ENCODE data around the gene HIBCH. TPM values are rescaled to one million over a fixed set of nuclear protein-coding genes. Genes with fewer than 3 reads are reported as not detected.

HIBCH gene
- total and polyA plus RNA-seq, 2 of the 13 experiments (the other 11 are each of a cell fraction or from before 2014, with no cell fraction given), result 18.8 to 49.5 TPM

- TF ChIP-seq SP4 (CRISPR knock-in tag; IDR thresholded peaks at IDR 0.05), result no peak
- no peak for TF ChIP-seq ZNF543 (CRISPR knock-in tag; IDR thresholded peaks at IDR 0.05)
- TF ChIP-seq ATF2 (CRISPR knock-in tag; IDR thresholded peaks at IDR 0.05), result no peak
- TF ChIP-seq ZNF350 (CRISPR knock-in tag; IDR thresholded peaks at IDR 0.05; ENCODE audit: borderline replicate concordance, low read depth), result no peak
- no peak for TF ChIP-seq ZNF740 (CRISPR knock-in tag; IDR thresholded peaks at IDR 0.05)
- peak; percentile 92 for TF ChIP-seq CEBPB (IDR thresholded peaks at IDR 0.05; ENCODE audit: borderline replicate concordance, low read depth, low read length)
- TF ChIP-seq KLF11 (CRISPR knock-in tag; IDR thresholded peaks at IDR 0.05), result no peak
- 0 out of 2 replicates have a peak, but pooled peaks have one; percentile 24 for TF ChIP-seq ZNF501 (CRISPR knock-in tag; IDR thresholded peaks at IDR 0.05)
- no peak for TF ChIP-seq IRF9 (CRISPR knock-in tag; IDR thresholded peaks at IDR 0.05; ENCODE audit: borderline replicate concordance)
- TF ChIP-seq GABPB1 (CRISPR knock-in tag; IDR thresholded peaks at IDR 0.05), result no peak
- TF ChIP-seq ZNF30 (CRISPR knock-in tag; IDR thresholded peaks at IDR 0.05), result no peak
- peak; percentile 23; the same call in 1 of the 2 replicates for TF ChIP-seq ZFX (CRISPR knock-in tag; IDR thresholded peaks at IDR 0.05; ENCODE audit: low read depth)
- TF ChIP-seq ISX (CRISPR knock-in tag; conservative IDR thresholded peaks at IDR 0.05), result no peak
- TF ChIP-seq HOXA3 (CRISPR knock-in tag; IDR thresholded peaks at IDR 0.05), result peak; percentile 26; the same call in 1 of the 2 replicates
- 0 out of 2 replicates have a peak, but pooled peaks have one; percentile 27 for TF ChIP-seq HOMEZ (CRISPR knock-in tag; IDR thresholded peaks at IDR 0.05; ENCODE audit: low read depth)
- 0 out of 2 replicates have a peak, but pooled peaks have one; percentile 44 for TF ChIP-seq ZNF382 (CRISPR knock-in tag; IDR thresholded peaks at IDR 0.05; ENCODE audit: borderline replicate concordance)
- peak; percentile 45; the same call in 1 of the 2 replicates for TF ChIP-seq GATAD2A (CRISPR knock-in tag; IDR thresholded peaks at IDR 0.05)
- 0 out of 2 replicates have a peak, but pooled peaks have one; percentile 40 for TF ChIP-seq MAF1 (CRISPR knock-in tag; IDR thresholded peaks at IDR 0.05; ENCODE audit: borderline replicate concordance)
- 0 out of 2 replicates have a peak, but pooled peaks have one; percentile 22 for TF ChIP-seq E2F1 (CRISPR knock-in tag; IDR thresholded peaks at IDR 0.05)
- no peak for TF ChIP-seq ZNF614 (CRISPR knock-in tag; IDR thresholded peaks at IDR 0.05; ENCODE audit: borderline replicate concordance)
- no peak for TF ChIP-seq ZNF33A (CRISPR knock-in tag; IDR thresholded peaks at IDR 0.05; ENCODE audit: borderline replicate concordance)
These were observed 36.5 kb upstream of the HIBCH start (continued) for GRCh38 chr2:190355968-190356644.
